ENCODE measurements around the gene ANKDD1B.

The ANKDD1B gene

DNA sequence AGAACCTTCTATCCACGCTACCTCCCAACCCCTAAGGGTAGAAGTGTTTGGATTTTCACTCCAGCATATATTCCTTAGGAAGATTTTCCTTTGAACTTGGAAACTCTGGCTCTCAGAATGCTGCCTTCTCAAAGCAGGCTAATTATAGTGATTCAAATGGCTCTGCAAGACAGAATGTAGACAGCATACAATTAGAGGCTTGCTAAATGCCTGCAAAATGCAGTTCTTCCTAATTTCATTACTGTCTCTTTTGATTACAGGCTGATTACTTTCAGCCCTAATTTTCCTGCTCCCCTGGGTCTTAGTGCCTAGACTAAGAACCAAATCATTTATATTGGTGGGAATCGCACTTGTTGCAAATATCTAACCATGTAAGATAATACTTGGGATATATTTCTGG, 50.8 kb downstream of the ANKDD1B start:
- TF ChIP-seq, protein P1, sequence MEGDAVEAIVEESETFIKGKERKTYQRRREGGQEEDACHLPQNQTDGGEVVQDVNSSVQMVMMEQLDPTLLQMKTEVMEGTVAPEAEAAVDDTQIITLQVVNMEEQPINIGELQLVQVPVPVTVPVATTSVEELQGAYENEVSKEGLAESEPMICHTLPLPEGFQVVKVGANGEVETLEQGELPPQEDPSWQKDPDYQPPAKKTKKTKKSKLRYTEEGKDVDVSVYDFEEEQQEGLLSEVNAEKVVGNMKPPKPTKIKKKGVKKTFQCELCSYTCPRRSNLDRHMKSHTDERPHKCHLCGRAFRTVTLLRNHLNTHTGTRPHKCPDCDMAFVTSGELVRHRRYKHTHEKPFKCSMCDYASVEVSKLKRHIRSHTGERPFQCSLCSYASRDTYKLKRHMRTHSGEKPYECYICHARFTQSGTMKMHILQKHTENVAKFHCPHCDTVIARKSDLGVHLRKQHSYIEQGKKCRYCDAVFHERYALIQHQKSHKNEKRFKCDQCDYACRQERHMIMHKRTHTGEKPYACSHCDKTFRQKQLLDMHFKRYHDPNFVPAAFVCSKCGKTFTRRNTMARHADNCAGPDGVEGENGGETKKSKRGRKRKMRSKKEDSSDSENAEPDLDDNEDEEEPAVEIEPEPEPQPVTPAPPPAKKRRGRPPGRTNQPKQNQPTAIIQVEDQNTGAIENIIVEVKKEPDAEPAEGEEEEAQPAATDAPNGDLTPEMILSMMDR (IDR thresholded peaks at IDR 0.05; ENCODE audit: insufficient read depth, low read length, missing control alignments): no peak
- no peak for DNase-seq (ENCODE audit: low read depth, low spot score)
- no peak overlapping the region for H3K4me3 ChIP-seq (ENCODE audit: low read depth, low read length)
- POLR2A ChIA-PET: no interaction called here
- CTCF ChIA-PET: no interaction called here

GRCh38 chr5:75663579-75664284, 52.5 kb downstream of the ANKDD1B start:
- no peak for DNase-seq (ENCODE audit: low read depth, low spot score)
- ChIA-PET POLR2A (no interaction called here), CTCF (interaction anchor here (1.7 kb wide), 1 partner anchor 428 kb away, joined by 4 read pairs; no protein-coding TSS in a partner anchor)
- H3K4me3 ChIP-seq (ENCODE audit: low read depth, low read length): no peak overlapping the region
- TF ChIP-seq, protein P1 (IDR thresholded peaks at IDR 0.05; ENCODE audit: insufficient read depth, low read length, missing control alignments): no peak

DNA sequence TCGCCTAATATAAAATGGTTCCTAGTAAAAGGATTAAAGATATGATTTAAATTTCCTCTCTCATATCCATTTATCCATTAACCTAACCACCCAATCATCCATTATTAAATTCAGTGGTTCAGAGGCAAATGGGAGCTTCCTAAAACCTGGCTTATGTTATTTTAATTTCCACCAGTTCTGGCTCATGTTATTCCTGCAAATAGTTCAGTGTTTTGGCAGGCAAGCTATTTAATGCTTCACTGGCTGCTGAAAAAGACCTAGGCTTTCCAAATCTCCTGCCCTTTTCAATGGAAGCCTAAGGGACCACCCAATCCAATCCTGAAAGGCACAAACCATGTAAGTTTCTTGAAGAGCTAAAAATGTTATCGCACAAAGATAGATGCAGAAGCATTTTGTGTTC, 53.7 kb downstream of the ANKDD1B start:
- TF ChIP-seq, protein P1 (IDR thresholded peaks at IDR 0.05; ENCODE audit: insufficient read depth, low read length, missing control alignments): no peak
- H3K4me3 ChIP-seq (ENCODE audit: low read depth, low read length): no peak overlapping the region
- ChIA-PET CTCF (interaction anchor here (0.7 to 1.7 kb wide), 2 partner anchors 16 to 429 kb away, joined by 3 to 4 read pairs; no protein-coding TSS in a partner anchor), POLR2A (no interaction called here)
- no peak for DNase-seq (ENCODE audit: low read depth, low spot score)

DNA sequence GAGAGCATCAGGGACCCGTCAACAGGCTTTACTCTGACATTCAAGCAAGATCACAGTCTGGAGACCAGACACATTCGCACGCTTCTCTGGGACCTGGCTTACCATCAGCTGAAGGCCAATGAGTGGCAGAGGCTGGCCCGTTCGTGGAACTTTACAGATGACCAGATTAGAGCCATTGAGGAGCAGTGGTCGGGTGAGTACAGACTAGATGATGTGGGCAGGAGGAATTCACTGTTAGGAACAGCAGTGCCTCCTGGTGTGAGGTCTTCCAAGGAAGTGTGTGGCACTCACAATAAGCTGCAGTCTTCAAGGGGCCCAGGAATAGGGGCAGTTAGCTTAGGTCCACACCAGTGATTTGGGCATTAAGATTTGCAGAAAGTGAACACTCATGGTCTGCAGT, 55.5 kb downstream of the ANKDD1B start:
- no peak for DNase-seq (ENCODE audit: low read depth, low spot score)
- CTCF ChIA-PET: interaction anchor here (1.5 to 1.6 kb wide), 2 partner anchors 13 to 14 kb away, joined by 4 to 5 read pairs; no protein-coding TSS in a partner anchor

GRCh38 chr5:75667586-75667985, 56.3 kb downstream of the ANKDD1B start:
- CTCF ChIA-PET: interaction anchor here (1.3 to 1.8 kb wide), 3 partner anchors 12 to 431 kb away, joined by 3 to 7 read pairs (median 4); no protein-coding TSS in a partner anchor
- TF ChIP-seq, protein P1 (IDR thresholded peaks at IDR 0.05; ENCODE audit: insufficient read depth, low read length, missing control alignments): no peak
- no peak overlapping the region for H3K4me3 ChIP-seq (ENCODE audit: low read depth, low read length)
- POLR2A ChIA-PET: no interaction called here
- no peak for DNase-seq (ENCODE audit: low read depth, low spot score)

More for the DNA sequence above, 55.5 kb downstream of the ANKDD1B start:
- POLR2A ChIA-PET: no interaction called here
- TF ChIP-seq, protein P1 (IDR thresholded peaks at IDR 0.05; ENCODE audit: insufficient read depth, low read length, missing control alignments): no peak
- no peak overlapping the region for H3K4me3 ChIP-seq (ENCODE audit: low read depth, low read length)

DNA sequence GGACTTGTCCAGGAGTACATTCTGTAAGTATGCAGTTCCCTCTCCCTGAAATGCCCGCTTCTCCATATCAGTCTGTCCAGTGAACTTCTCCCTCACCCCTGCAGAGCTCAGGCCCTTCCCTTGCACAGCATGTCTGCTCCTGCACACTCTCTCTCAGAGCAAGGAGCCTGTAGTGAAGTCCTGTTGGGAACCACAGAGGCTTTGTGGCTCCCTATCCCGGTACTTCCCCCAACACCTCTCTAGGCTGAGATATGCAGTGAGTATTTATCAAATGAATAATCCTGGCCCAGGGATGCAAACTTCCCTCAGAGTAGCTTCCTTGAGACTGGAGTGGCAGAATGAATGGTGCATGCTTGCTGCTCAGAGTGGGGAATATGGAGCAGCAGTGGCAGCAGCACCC, 57.2 kb downstream of the ANKDD1B start:
- POLR2A ChIA-PET: no interaction called here
- TF ChIP-seq, protein P1 (IDR thresholded peaks at IDR 0.05; ENCODE audit: insufficient read depth, low read length, missing control alignments): no peak
- CTCF ChIA-PET: interaction anchor here (1.3 to 1.8 kb wide), 2 partner anchors 15 to 432 kb away, joined by 3 to 7 read pairs; no protein-coding TSS in a partner anchor
- no peak for DNase-seq (ENCODE audit: low read depth, low spot score)
- H3K4me3 ChIP-seq (ENCODE audit: low read depth, low read length): no peak overlapping the region

Measured in AG04449 (cell line).